ENCODE results near the gene ARF1.

The ARF1 gene

DNA sequence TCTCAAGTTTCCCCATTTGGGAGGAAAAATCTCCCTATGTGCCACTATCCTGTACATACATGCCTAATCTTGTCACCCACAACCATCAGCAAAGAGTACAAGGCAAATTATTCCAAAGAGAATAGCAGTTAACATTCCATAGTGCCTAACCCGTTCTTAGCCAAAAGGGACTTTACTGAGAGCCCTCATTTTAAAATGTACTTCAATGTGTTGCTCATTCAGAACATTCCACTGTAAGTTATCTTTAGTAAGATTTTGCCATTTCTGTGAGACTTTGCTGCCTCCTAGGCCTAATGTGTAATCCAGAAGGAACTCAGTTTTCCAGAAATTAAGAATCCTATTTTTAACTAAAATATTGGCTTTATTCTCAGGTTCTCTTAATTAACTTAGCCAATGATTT is 37.8 kb downstream of the ARF1 start:
- ChIA-PET POLR2A (ENCODE audit: low non-redundant PET) (no interaction called here), CTCF (no interaction called here)
- H3K27ac ChIP-seq, result no peak overlapping the region; the same call in 1 of the 2 replicates
- DNase-seq (ENCODE audit: low spot score), result no peak
- TF ChIP-seq, protein P1, sequence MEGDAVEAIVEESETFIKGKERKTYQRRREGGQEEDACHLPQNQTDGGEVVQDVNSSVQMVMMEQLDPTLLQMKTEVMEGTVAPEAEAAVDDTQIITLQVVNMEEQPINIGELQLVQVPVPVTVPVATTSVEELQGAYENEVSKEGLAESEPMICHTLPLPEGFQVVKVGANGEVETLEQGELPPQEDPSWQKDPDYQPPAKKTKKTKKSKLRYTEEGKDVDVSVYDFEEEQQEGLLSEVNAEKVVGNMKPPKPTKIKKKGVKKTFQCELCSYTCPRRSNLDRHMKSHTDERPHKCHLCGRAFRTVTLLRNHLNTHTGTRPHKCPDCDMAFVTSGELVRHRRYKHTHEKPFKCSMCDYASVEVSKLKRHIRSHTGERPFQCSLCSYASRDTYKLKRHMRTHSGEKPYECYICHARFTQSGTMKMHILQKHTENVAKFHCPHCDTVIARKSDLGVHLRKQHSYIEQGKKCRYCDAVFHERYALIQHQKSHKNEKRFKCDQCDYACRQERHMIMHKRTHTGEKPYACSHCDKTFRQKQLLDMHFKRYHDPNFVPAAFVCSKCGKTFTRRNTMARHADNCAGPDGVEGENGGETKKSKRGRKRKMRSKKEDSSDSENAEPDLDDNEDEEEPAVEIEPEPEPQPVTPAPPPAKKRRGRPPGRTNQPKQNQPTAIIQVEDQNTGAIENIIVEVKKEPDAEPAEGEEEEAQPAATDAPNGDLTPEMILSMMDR (conservative IDR thresholded peaks at IDR 0.05; ENCODE audit: low read depth), result no peak

DNA sequence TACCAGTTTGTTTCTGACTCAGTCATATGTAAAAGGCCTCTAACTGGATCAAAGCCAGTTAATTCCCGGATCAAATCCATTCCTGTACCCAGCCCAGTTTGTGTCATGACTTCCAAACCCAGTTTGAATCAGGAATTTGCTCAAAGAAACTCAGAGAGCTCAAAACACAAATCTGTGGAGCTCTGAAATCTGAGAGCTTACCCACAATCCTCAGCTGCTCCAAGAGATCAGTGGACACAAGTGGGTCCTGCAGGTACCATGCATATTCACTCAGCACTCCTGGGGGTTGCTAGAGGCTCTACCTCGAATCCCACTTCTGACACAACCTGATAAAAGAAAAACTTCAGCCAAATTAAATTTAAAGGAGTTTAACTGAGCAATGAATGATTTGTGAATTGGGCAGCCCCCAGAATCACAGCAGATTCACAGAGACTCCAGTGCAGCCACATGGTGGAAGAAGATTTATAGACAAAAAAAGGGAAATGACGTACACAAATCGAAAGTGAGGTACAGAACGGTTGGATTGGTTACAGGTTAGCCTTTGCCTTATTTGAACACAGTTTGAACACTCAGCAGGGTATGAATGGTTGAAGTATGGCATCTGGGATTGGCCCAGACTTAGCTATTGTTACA is 38.5 kb downstream of the ARF1 start:
- H3K27ac ChIP-seq, result peak overlapping the region; percentile 26; the same call in 1 of the 2 replicates
- CTCF ChIA-PET, result interaction anchor here (0.7 to 1.6 kb wide), 2 partner anchors 10 to 146 kb away, joined by 3 read pairs; no protein-coding TSS in a partner anchor

DNA sequence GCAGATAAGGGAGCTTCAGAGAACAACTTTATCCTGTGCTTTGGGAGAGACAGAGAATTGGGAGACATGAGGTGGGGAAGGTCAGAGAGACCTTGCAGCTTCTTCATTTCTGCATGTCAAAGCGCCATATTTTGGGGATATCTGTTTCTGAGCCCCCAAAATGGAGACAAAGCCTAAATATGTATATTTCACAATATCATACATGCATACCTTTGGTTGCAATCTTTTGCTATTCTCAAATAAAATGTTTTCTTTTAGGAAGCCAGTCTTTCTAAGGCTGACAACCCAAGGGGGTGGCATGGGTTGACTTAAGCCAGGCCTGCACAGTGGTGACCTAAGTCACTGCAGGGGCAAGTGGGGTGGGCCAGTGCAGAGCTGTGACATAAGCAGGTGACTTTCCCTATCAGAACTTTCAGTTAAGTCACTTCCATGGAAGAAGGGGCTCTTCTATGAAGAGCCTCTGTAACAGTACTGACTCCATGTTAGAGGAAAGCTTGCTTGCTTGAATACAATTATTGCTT is 40.5 kb downstream of the ARF1 start:
- ChIA-PET CTCF (interaction anchor here (0.6 kb wide), 1 partner anchor 529 kb away, joined by 3 read pairs; no protein-coding TSS in a partner anchor), POLR2A (ENCODE audit: low non-redundant PET) (interaction anchor here (0.6 kb wide), 1 partner anchor 13 kb away, joined by 3 read pairs; no protein-coding TSS in a partner anchor)
- TF ChIP-seq, protein P1 (conservative IDR thresholded peaks at IDR 0.05; ENCODE audit: low read depth), result no peak
- DNase-seq (ENCODE audit: low spot score), result no peak
- H3K27ac ChIP-seq, result no peak overlapping the region

More for the DNA sequence above, 38.5 kb downstream of the ARF1 start:
- no peak for DNase-seq (ENCODE audit: low spot score)
- POLR2A ChIA-PET (ENCODE audit: low non-redundant PET), result interaction anchor here (0.6 kb wide), 1 partner anchor 9 kb away, joined by 6 read pairs; no protein-coding TSS in a partner anchor
- TF ChIP-seq, protein P1 (conservative IDR thresholded peaks at IDR 0.05; ENCODE audit: low read depth), result no peak

DNA sequence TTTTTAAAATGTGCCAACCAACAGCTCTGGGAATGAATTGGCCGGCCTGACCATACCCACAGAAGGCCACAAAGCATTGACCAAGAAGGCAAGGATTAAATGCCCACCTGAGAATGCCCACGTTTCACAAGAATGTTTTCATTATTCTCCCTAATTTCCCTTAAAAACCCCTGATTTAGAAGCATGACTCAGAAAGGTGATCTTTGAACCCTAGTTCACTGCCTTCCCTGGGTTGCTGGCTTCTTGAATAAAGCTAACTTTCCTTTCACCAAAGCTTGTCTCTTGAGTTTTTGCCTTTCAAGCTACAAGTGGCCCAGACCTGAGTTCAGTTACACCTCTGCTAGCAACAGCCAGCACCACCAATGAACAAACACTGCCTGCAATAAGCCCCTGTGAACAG is 41.0 kb downstream of the ARF1 start:
- POLR2A ChIA-PET (ENCODE audit: low non-redundant PET), result no interaction called here
- TF ChIP-seq, protein P1 (conservative IDR thresholded peaks at IDR 0.05; ENCODE audit: low read depth), result no peak
- H3K27ac ChIP-seq, result no peak overlapping the region
- CTCF ChIA-PET, result no interaction called here
- DNase-seq (ENCODE audit: low spot score), result no peak

DNA sequence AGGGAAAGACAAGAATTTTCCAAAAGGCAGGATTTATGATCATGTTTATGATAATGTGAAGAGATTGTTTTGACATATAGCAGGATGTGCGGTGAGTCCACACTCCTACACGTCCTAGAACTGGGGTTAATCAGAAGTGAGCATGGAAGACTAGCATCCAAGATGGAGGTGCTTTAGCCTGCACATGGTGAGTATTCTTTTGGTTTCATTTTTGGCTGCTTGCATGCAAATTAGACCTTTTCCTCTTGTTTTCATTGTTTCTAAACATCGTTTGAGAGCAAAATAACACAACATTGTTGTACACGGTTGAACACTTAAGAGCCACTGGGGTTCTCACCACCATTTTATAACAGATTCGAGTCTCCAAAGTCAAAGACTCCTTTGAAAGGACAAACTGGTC is 42.7 kb downstream of the ARF1 start:
- ChIA-PET POLR2A (ENCODE audit: low non-redundant PET) (no interaction called here), CTCF (no interaction called here)
- TF ChIP-seq, protein P1 (conservative IDR thresholded peaks at IDR 0.05; ENCODE audit: low read depth), result no peak
- DNase-seq (ENCODE audit: low spot score), result no peak
- no peak overlapping the region for H3K27ac ChIP-seq

DNA sequence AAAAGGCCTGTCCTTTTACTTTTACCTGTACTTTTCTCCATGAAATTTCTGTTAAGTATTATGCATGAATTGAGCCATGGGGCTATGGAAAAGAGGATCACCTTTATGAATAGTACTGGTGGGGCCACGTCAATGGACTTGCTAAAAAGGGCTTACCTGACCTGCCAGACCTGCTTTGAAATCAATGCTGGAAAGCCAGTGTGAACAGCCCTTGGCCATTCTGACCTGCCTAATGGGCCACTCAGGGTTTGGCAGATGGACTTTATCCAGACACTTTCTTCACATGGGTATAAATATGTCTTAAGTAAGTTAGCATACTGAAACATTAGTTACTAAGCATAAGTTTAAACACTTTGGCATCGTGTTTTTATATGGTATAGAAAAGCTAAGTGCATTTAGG is 49.3 kb downstream of the ARF1 start:
- TF ChIP-seq, protein P1 (conservative IDR thresholded peaks at IDR 0.05; ENCODE audit: low read depth), result no peak
- no peak for DNase-seq (ENCODE audit: low spot score)
- H3K27ac ChIP-seq, result no peak overlapping the region
- ChIA-PET POLR2A (ENCODE audit: low non-redundant PET) (interaction anchor here (0.7 to 1.2 kb wide), 2 partner anchors 17 to 34 kb away, joined by 3 read pairs; no protein-coding TSS in a partner anchor), CTCF (interaction anchor here (0.6 to 1.5 kb wide), 3 partner anchors 35 to 597 kb away, joined by 3 to 7 read pairs (median 4); no protein-coding TSS in a partner anchor)
